GM23248 (cell line): ENCODE data around the gene SVOPL.

Experiments
- EZH2 ChIP-seq: fragments of 200-600 bp; sonication (generic); IDR thresholded peaks from 2 replicates; pipeline ENCODE4 v1.6.1; 2018; ENCODE audit warnings: antibody characterized with exemption, mild to moderate bottlenecking; ENCODE audit not compliant: insufficient read depth, poor library complexity, severe bottlenecking
- EZH2phosphoT487 ChIP-seq: fragments of 200-600 bp; sonication (generic); IDR thresholded peaks from 2 replicates; pipeline ENCODE4 v1.6.1; 2018; ENCODE audit warnings: antibody characterized with exemption, moderate library complexity, mild to moderate bottlenecking, low read depth; ENCODE audit not compliant: insufficient read depth

GRCh38 chr7:138727336-138728099 is 26.4 kb upstream of the SVOPL start:
- TF ChIP-seq EZH2phosphoT487 (no peak), EZH2 (no peak)
